ENCODE data around the gene TAB2. TPM values are rescaled to one million over a fixed set of nuclear protein-coding genes. Genes with fewer than 3 reads are reported as not detected.

Gene TAB2
- total and polyA plus RNA-seq, 9 of the 15 experiments (the other 6 are each of a cell fraction or from before 2014, with no cell fraction given) = 9.1 to 38.3 (median 18.6) TPM

GRCh38 chr6:149362289-149362688, 44.8 kb downstream of the TAB2 start:
- Histone ChIP-seq H3K4me3 (no peak overlapping the region), H3K79me2 (ENCODE audit: control insufficient read depth, insufficient read depth, low read length) (peaks cover 84% of the 10 kb centered on the region), H3K9me3 (replicated peaks; ENCODE audit: control insufficient read depth, insufficient read depth, low read depth, low read length) (no peaks in the 10 kb centered on the region), H3K9me1 (ENCODE audit: control insufficient read depth, insufficient read depth, low read length) (peaks cover 3% of the 10 kb centered on the region), H4K20me1 (replicated peaks; ENCODE audit: control insufficient read depth, insufficient read depth, low read length) (peaks cover 13% of the 10 kb centered on the region; the same call in 1 of the 2 replicates), H3K27ac (ENCODE audit: extremely low read depth, low read depth, low read length) (no peak overlapping the region), H2AFZ (ENCODE audit: low read depth, low read length) (no peak overlapping the region), H3K9ac (ENCODE audit: insufficient read depth in 1 of 2, low read depth in 2 of 2, low read length in 2 of 2) (no peak overlapping the region), H3K36me3 (ENCODE audit: control insufficient read depth, insufficient read depth, low read length) (no peaks in the 10 kb centered on the region), H3K27me3 (ENCODE audit: control insufficient read depth in 2 of 2, insufficient read depth in 2 of 2, low read length in 2 of 2) (no peaks in the 10 kb centered on the region), H3K4me1 (replicated peaks in 1 of 2; ENCODE audit: control insufficient read depth in 2 of 2, insufficient read depth in 2 of 2, low read length in 2 of 2) (peaks cover 6 to 27% of the 10 kb centered on the region in 2 experiments), H3K4me2 (ENCODE audit: insufficient read depth, low read length) (no peak overlapping the region)
- DNase-seq (ENCODE audit: extremely low read depth in 1 of 4, low spot score in 3 of 4) (no peak), FAIRE-seq (no peak), ATAC-seq (no peak)
- BruUV-seq (replicated peaks) = no TSS peak
- 95% methylated on average over 5 of the region's 5 CpGs for WGBS (ENCODE audit: insufficient coverage, low coverage, missing lambda C conversion rate)
- POLR2A ChIA-PET = interaction anchor here (1.1 to 1.4 kb wide), 2 partner anchors 12 to 20 kb away, joined by 4 read pairs; no protein-coding TSS in a partner anchor
- CTCF ChIA-PET (ENCODE audit: low intra/inter-chr PET ratio) = interaction anchor here (1.1 kb wide), 1 partner anchor 69 kb away, joined by 3 read pairs; no protein-coding TSS in a partner anchor
- intact Hi-C loops (cut with micrococcal nuclease) = no loop called here
- in situ Hi-C loops (cut with MboI) = no loop called here
- TF ChIP-seq MYC (IDR thresholded peaks at IDR 0.05; ENCODE audit: low read depth, low read length) (no peak), MYC (CRISPR knock-in tag; IDR thresholded peaks at IDR 0.05; ENCODE audit: borderline replicate concordance, low read depth) (no peak), MBD1 (CRISPR knock-in tag; IDR thresholded peaks at IDR 0.05) (no peak), HEY1 (CRISPR knock-in tag; IDR thresholded peaks at IDR 0.05; ENCODE audit: borderline replicate concordance) (no peak), RBM17 (IDR thresholded peaks at IDR 0.05; ENCODE audit: borderline replicate concordance, low read depth, low read length) (no peak), BRF1 (IDR thresholded peaks at IDR 0.05; ENCODE audit: borderline replicate concordance, extremely low read depth, insufficient read length) (no peak), GTF2A2 (tag; IDR thresholded peaks at IDR 0.05) (no peak), PRMT5 (CRISPR knock-in tag; IDR thresholded peaks at IDR 0.05) (no peak), ZBTB11 (CRISPR knock-in tag; IDR thresholded peaks at IDR 0.05) (no peak), ZNF408 (CRISPR knock-in tag; IDR thresholded peaks at IDR 0.05; ENCODE audit: low read depth) (no peak), CREBBP (IDR thresholded peaks at IDR 0.05; ENCODE audit: low read depth, low read length) (no peak)
- TF ChIP-seq, protein P1, sequence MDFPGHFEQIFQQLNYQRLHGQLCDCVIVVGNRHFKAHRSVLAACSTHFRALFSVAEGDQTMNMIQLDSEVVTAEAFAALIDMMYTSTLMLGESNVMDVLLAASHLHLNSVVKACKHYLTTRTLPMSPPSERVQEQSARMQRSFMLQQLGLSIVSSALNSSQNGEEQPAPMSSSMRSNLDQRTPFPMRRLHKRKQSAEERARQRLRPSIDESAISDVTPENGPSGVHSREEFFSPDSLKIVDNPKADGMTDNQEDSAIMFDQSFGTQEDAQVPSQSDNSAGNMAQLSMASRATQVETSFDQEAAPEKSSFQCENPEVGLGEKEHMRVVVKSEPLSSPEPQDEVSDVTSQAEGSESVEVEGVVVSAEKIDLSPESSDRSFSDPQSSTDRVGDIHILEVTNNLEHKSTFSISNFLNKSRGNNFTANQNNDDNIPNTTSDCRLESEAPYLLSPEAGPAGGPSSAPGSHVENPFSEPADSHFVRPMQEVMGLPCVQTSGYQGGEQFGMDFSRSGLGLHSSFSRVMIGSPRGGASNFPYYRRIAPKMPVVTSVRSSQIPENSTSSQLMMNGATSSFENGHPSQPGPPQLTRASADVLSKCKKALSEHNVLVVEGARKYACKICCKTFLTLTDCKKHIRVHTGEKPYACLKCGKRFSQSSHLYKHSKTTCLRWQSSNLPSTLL (IDR thresholded peaks at IDR 0.05) = no peak
